NOMO-1 (cell line): ENCODE measurements around the gene TMBIM1.
A peak's percentile ranks its signal among the peaks of the same experiment; 100 is the strongest.

Source experiments
- DNase-seq, 2 experiments: peaks; one replicate each; lab custom pipeline; 2025; ENCODE audit not compliant: unreplicated experiment in 2 of 2; lab: John Stamatoyannopoulos, UW

Gene TMBIM1

DNA sequence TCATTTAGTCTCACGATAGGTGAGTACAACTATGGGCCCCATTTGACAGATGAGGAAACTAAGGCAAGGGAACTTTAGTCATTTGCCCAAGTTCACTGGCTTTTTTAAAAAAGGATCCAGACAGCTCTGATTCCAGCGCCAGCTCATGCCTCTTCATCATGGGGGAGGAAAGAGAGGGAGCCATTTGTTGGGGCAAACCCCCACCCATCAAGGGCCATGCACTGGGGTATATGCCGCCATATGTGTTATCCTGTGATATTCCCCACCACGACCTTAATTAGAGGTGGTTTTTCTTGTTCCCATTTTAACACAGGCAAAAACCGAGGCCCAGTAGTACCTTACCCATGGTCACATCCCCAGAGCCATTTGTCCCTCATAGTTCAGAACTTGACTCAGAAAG is 32.1 kb downstream of the TMBIM1 start:
- DNase-seq: no peak

DNA sequence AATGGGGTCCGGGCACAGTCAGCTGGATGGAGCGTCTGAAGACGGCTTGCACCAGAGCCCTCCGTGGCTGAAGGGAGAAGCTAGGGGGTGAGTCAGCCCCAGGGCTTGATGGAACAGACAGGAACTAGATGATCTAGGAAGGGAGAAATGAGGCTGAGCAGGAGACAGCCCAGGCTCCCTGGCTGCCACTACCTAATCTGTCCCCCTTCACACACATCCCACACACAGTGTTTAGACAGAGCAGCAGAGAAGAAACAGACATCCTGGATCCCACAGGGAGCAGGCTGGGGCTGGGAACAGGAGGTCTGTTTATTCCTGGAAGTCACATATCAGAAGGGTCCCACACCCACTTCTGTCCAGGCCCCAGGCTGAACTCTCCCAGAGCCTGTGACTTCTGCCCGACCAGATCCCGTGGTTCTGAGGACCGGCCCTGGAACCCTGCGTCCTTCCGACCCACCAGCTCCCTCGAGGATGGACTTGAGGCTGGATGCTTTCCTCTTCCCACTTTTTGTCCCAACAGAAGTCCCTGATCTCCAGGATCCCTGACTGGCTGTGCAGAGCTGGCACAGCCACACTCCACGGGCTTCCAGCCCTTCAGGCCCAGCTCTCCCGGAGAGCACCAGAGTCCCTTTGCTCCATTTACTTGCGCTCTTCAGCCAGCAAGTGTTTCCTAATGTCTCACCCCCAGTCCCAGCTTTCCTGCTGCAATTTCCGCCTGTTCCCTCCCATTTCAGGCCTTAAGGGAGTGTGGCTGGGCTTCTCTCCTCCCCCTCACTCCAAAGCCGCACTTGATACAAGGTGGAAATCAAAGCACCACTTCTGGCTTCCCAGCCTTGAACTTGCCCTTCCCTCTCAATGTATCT is 33.0 kb downstream of the TMBIM1 start:
- DNase-seq: peak; percentile 22 to 37

DNA sequence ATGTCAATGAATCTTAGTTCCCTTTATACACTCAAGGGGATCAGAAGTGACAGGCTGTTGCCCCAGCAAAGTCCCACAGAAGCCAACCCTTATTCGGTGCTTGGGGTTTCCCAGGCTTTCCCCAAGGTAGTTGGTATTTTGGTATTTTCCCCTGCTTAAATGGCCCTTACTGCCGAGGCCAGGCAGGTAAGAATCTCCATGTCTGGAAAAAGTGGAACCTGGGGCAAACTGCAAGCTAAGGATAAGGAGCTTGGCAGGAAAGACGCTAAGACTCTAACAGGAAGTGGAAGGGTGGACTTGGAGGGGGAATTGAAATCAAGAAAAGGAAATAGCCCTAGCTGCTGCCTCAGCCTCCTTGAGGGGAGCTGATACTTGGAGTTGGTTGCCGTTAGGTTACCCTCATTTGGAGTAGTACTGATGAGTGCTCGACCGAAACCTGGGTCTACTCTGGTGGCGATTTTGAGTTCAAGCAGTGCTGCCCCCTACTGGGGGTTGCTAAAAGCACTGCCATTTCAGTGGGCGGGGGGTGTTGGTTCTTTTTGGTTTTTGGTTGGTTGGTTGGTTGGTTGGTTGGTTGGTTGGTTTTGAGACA is 34.8 kb downstream of the TMBIM1 start:
- DNase-seq: peak; percentile 88 to 98

DNA sequence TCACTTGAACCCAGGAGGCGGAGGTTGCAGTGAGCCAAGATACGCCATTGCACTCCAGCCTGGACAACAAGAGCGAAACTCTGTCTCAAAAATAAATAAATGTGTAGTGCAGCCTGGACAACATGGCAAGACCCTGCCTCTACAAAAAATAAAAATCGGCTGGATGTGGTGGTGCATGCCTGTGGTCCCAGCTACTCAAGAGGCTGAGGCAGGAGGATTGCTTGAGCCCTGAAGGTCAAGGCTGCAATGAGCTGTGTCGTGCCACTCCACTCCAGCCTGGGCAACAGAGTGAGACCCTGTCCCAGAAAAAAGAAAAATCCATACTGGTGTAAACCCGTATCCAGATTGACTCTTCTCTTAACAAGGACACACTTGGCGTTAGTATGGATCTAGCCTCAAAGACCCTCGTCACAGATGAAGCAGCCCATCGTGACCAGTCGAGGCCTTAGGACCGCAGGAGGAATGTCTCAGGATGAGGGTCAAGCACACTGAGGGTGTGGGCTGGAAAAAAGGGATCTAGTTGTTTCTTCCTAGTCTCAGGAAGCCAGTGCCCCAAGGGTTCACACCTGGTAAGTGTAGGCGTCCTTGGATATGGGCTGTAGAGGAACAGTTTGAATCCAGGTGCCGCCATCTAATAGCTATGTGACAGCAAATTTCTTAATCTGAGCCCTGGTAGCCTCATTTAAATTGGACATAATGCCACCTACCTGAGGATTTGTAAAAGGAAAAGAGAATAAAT is 35.5 kb downstream of the TMBIM1 start:
- no peak for DNase-seq

DNA sequence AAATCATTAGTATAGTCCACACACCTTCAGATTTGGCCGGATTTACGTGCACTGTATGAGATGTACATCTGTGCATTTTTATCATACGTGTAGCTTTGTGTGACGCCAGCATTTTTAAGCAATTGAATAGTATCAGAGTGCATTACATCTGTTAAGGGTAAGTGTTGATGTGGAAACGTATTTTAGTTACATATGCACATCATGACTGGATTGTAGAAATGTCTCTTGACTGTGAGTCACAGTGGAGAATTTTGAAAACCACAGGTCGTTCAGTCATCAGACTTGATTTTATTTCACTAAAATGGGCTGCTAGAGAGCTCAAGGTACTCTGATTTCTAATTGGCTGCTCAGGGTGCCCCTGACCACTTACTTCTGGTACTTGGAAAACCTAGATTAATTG is 36.9 kb downstream of the TMBIM1 start:
- DNase-seq: no peak

DNA sequence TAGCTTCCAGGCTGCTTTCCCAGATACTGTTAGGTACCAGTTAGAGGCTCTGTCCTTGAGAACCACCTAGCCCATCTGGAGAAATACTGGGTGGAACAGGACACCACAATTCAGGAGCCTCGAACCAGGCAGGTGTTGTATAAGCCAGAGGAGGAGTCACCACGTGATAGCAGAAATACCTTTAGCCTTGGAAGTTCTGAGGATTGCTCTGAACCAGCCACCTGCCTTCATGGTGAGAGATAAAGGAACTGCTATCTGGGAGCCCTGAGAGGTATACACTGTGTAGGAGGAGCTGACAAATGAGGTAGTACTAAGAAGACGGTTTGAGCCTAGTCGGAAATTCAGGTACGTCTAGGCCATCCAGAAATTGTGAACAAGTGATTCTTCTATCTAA is 39.1 kb downstream of the TMBIM1 start:
- DNase-seq: no peak

DNA sequence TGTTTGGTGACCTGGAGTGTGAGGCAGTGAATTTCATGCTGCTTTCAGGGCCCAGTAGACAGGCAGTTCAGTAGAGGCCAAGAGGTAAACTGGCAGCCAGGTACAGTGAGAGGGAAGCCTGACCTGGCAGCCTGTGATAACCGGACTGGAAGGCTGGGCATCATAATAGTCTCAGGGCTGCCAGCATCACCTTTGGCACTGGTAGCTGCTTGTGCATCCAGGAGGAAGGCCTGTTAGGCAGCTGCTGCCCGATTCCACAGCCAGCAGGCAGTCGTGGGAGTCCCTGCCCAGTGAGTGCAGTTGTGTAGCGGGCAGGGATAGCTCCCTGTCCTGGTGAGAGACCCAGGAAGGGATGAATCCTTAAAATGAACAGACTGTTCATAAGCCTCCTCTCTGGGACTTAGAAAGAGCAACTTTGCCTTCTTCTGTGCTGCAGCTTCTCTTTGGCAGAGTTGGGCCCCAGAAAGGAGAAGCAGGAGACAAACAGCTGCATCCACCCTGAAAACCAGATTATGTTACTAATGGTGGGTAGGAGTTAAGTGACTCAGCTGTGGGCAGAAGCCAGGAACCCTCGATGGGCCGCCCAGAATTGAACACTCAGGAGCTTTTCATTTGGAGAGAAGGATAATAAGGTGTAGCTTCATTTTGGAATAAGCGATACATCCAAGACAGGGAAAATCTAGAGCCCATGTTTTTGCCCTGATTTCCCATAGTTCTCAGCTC is 39.6 kb downstream of the TMBIM1 start:
- DNase-seq: peak; percentile 19 to 64

DNA sequence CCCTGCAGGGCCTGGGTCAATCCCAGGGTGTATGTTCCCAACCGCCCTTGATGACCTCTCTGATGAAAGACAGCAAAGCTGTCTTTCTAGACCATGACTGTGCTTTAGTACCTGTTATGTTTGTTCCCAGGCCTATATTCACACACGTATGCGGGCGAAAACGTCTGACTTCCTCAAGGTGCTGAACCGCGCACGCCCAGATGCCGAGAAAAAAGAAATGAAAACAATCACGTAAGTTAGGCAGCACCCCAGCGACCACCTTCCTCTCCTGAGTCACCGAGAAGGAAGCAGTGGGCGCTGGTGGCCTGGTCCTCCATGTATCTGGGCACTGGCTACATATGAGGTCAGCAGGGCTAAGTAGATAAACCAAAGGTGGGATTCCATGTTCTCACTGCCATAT is 42.6 kb downstream of the TMBIM1 start:
- DNase-seq: no peak

DNA sequence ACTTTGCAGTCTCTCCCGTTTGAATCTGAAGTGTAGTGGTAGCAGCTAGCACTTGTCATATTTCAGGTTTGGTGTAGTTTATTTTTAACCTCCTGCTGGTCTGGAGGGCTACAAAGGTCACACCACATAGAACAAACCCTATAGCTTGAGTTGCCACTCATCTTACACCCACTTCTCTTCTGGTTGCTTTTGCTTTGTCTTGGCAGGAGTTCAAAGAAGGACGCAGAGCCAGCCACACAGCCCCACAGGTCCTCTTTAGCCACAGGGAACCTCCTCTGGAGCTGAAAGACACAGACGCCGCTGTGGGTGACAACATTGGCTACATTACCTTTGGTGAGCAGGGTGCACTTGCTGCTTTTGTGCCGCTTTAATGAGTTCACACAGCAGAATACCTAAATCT is 47.1 kb downstream of the TMBIM1 start:
- DNase-seq: no peak

DNA sequence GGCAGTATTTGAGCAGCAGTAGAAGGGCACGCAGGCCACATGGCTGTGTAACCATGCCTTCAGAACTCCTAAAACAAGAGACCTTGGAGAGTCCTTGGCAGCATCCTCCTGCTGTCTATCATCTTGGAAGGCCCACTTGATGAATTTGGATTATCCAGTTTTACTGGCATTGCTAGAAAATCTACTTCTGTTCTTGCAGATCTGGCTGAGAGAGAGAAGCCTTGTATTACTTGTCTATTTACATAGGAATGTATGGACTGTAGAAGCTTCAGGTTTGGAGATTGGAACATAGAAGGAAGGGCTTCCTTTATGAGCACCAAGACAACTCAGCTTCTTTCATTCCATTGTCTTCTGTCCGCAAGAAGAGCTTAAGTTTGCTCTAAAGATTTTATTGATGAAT is 47.6 kb downstream of the TMBIM1 start:
- DNase-seq: no peak

DNA sequence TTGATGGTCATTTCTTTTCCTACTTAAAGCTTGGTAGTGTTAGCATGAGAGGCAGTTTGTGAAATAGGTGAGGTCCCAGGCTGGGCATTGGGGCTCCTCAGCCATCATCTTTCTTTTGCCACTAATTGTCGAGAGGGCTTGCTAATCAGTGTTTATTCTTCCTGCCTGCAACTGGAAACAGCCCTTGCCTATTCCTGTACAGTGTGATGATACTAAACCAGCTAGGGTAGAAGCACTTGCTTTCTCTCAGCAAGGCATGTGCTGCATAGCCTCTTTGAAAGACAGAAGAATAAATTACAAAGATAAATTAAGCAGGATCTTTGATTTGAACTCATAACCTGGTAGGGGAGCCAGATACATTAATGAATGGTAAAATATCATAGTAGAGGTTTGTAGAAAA is 48.1 kb downstream of the TMBIM1 start:
- DNase-seq: no peak

DNA sequence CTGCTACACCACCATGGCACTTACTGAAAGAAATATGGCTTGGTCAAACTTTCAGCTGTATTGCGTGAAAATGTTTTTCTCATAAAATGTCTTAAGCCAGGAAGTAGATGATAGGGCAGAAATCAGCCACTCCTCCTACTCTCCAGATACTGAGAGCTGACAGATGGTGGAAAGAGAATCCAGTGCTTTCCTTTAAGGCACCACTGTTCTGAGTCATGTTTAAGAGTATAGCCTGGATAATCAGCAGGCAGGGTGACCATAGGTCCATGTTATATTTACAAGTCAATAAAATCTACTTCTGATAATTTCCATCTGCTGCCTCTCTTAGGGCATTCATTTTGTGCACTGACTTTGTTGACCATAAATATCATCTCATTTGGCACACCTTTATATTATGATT is 53.4 kb downstream of the TMBIM1 start:
- DNase-seq: no peak

DNA sequence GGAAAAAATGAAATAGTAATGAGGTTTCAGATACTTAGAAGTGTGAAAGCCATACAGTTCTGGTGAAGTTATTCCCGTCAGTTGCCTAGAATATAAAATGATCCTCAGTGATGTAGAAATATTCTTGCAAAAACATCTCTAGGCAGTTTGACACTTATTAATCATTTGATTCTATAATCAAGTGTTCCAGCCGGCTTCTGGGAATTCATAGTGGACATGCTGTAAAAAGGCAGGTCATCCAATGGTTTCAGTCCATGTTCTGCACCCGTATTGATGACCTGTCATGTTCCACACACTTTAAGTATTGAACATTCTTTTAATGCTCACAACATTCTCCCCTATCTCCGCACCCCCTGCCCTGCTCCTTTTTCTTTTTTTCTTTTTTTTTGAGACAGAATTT is 55.5 kb downstream of the TMBIM1 start:
- DNase-seq: no peak

DNA sequence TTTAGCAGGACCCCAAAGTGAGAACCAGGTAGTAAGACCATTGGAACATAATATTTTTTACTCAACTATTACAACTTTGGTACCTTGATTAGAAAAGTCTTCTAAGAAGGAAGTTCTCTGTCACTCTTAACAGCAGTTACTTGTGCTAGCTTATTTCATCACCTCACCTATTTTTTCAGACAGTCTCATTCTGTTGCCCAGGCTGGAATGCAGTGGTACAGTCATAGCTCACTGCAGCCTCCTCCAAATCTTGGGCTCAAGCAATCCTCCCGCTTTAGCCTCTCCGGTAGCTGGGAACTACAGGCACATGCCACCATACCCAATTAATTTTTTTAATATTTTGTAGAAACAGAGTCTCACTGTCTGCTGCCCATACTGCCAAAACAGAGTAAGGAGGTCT is 57.3 kb downstream of the TMBIM1 start:
- no peak for DNase-seq

DNA sequence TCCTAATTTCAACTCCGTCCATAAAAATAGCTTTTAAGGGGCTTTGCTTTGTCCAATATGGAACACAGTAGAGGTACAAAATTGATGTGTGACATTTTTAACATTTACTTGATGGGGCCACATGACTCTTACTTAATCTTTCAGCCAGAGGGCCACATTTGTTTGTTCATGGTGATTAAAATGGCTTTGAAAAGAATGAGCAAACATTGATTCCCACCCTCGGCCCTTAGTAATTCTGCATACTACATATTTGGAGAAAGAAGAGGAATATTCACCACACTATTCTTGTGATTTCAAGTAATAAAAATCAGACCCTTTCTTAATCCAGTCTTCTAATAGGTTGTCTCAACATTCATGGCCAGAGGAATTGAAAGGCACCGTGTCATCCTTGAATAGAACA is 57.8 kb downstream of the TMBIM1 start:
- DNase-seq: no peak

DNA sequence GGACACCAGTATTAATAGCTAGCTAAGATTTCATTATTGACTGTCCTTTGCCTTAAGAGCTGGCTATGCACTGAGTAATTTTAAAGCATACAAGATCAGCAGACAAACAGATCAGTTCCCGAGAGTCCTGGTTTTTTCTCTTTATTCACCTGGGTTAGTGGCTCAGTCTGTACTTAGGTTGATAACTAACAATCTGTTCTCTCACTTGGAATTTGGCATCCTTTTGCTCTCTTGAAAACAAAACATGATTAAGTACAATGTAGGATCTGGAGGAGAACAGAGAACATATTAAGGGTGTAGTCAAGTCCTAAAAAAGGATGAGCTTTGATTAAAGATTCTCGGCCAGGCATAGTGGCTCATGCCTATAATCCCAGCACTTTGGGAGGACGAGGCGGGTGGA is 58.8 kb downstream of the TMBIM1 start:
- DNase-seq: no peak

DNA sequence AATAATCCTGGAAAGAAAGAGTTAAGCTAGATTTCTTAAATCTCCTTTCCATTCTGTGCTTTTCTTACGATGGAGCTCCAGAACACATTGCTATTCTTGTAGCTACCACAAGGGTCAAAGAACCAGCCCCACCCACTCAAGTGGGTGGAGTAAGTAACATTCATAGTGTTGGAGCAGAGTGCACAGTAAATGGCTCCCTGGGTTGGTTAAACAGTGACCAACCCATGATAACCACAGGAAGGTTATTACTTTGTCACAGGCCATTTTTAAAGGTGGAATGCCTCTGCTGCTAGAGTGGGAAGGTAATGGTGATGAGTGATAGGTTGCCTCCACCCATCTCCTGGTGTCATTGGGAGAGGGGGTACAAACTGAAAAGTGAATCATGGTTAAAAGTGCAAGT is 61.4 kb downstream of the TMBIM1 start:
- DNase-seq: peak in 1 of 2 experiments; percentile 13

DNA sequence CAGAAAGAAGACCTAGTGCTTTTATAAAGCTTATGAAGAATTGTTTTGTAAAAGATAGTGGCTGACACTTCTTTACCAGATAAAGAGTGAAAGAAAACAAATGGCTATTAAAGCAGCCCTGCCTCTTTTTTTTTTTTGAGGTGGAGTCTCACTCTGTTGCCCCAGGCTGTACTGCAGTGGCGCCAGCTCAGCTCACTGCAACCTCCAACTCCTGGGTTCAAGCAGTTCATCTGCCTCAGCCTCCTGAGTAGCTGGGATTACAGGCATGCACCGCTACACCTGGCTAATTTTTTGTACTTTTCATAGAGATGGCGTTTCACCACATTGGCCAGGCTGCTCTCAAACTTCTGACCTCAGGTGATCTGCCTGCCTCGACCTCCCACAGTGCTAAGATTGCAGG is 62.5 kb downstream of the TMBIM1 start:
- peak in 1 of 2 experiments; percentile 54 for DNase-seq

DNA sequence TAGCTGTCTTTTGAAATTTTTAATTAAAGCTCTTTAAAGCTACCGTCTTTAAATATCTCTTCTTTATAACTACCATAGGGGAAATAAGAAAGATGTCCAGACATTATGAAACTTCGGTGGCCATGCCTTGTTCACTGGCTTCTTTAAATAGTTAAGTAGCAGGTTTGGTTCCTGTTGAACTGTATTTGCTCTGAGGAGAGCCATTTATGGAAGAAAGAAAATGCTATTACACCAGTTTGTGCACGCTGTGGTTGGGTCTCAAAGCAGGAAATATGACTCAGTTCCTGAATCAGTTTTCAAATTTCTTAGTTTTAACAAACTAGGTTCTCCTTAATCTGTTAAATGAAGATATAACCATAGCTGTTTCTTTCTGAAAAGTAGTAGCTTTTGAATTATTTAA is 63.1 kb downstream of the TMBIM1 start:
- peak; percentile 82 to 99 for DNase-seq

DNA sequence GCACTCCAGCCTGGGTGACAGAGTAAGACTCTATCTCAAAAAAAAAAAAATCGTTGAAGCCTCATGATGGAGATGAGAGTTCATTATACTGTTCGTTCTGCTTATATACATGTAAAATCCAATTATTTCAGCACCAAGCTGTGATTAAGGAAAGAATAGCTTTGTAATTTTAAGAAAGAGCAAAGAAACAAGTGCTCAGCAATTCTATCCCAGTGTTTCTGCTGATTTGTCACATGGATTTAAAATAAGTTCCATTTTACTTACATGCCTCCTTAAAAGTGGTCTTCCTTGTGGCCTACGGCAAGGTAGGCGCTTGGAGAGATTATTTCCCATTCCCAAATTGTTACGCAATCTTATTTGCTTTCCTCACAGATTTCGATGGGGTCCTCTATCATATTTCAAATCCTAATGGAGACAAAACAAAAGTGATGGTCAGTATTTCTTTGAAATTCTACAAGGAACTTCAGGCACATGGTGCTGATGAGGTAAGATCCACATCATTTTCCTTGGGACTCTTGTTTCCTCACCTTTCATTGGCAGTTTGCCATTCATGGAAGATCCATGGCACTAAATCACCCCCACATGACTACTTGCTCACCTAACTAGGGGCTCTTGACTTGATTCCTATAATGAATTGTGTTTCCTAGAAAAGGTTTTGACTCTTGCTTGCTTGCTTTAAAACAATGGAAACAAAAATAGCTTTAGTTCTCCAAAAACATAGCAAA is 63.8 kb downstream of the TMBIM1 start:
- no peak for DNase-seq

DNA sequence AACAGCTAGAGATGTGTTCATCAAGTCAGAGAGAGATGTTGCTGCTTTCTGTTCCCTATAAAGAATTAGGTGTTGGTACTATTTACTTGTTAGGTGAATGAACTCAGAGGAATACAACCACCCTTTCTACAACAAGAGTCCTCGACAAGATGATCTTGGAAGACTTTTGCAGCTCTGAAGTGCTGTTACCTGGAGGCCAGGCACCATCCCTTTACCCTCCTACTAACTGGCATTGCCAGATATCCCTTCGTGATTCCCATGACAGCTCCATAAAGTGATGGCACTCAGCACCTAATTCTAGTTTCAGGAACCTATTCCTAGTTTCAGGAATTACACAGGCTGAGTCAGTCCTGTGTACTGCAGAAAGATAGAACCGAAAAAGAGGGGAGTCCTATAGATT is 65.4 kb downstream of the TMBIM1 start:
- DNase-seq: no peak
